Spleen (tissue), 7 donors: ENCODE data around the gene GPR183.

Experiments used
- POLR2A ChIP-seq, 3 donors: fragments of 450-650 bp; IDR thresholded peaks; one replicate each; pipeline ENCODE4 v1.5.1; 2017; ENCODE audit warnings: antibody characterized with exemption in 3 of 3, mild to moderate bottlenecking in 1 of 3
- TF ChIP-seq, protein P1 (sequence below), 11 experiments: fragments of 200-600 bp in 7 of 11; fragments of 450-650 bp in 4 of 11; sonication (generic) in 4 of 11; IDR thresholded peaks in 8 of 11; conservative IDR thresholded peaks in 3 of 11; 1 replicate in 7 of 11; 2 replicates in 4 of 11; pipeline versions ENCODE4 v1.4.0 to v1.8.0; 2016 to 2021; ENCODE audit warnings: antibody characterized with exemption in 11 of 11, inconsistent platforms in 4 of 11, mild to moderate bottlenecking in 1 of 11
- donor health status: DM: no; HTN: no; CAD: no; lungs with moderate emphysema.
- donor health status: DM: no; HTN: no; CAD: no.
- donor health status: DM: no; HTN: no; CAD: no.

- TF ChIP-seq, protein P1, sequence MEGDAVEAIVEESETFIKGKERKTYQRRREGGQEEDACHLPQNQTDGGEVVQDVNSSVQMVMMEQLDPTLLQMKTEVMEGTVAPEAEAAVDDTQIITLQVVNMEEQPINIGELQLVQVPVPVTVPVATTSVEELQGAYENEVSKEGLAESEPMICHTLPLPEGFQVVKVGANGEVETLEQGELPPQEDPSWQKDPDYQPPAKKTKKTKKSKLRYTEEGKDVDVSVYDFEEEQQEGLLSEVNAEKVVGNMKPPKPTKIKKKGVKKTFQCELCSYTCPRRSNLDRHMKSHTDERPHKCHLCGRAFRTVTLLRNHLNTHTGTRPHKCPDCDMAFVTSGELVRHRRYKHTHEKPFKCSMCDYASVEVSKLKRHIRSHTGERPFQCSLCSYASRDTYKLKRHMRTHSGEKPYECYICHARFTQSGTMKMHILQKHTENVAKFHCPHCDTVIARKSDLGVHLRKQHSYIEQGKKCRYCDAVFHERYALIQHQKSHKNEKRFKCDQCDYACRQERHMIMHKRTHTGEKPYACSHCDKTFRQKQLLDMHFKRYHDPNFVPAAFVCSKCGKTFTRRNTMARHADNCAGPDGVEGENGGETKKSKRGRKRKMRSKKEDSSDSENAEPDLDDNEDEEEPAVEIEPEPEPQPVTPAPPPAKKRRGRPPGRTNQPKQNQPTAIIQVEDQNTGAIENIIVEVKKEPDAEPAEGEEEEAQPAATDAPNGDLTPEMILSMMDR (IDR thresholded peaks at IDR 0.05 in 8 of 11, conservative IDR thresholded peaks at IDR 0.05 in 3 of 11) = no peak
- no peak for TF ChIP-seq POLR2A (IDR thresholded peaks at IDR 0.05)
Observed at GRCh38 chr13:99310382-99311031, 3.3 kb upstream of the GPR183 start.
